Endothelial cell of hepatic sinusoid (primary cell): ENCODE data around the gene B4GALT6.
"Not testable (repeated sequence)": the region's sequence is repeated elsewhere in the genome, so short reads cannot be mapped to it uniquely, and the experiment has no call there.

Experiments
- in situ Hi-C: cut with HindIII; loops from 2 replicates; pipeline ENCODE4 v1.10.0; 2017; ENCODE audit warnings: low sequenced_read_pairs

B4GALT6 gene, protein sequence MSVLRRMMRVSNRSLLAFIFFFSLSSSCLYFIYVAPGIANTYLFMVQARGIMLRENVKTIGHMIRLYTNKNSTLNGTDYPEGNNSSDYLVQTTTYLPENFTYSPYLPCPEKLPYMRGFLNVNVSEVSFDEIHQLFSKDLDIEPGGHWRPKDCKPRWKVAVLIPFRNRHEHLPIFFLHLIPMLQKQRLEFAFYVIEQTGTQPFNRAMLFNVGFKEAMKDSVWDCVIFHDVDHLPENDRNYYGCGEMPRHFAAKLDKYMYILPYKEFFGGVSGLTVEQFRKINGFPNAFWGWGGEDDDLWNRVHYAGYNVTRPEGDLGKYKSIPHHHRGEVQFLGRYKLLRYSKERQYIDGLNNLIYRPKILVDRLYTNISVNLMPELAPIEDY

DNA sequence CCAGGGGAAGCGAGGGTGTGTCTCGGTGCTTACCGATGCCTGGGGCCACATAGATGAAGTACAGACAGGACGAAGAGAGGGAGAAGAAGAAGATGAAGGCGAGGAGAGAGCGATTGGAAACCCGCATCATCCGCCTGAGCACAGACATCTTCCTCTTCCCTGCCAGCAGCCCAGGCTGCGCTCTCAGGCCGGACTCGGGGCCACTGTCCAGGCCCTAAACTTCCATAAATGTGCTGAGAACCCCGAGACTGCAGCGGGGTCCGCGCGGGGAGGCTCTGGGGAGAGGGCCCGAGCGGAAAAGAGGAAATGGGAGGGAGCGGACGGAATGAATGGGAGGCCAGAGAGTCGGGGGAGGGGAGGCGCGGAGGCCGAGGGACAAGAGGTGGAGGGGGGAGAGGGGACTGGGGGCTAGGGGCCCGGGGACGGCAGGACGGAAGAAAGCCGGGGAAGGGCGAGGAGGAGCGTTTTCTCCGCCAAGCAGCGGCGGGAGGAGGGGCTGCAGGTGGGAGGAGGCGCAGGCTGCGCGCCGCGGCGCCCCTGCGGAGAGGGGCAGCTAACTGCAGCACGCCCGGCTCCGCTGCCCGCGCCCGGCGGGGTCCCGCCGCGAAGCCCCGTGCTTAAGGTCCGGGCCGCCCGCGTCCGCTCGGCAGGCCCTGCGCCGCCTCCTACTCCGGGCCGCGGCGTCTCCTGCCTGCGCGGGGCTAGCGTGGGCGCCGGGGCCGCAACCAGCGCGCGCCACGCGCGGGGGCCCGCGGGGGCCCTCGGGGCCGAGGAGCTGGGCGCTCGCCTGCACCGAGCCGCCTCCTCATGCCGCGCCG lies at the start of gene B4GALT6:
Gene B4GALT6, minus strand, starts transcription at position 303 of the 818 bp plus-strand sequence. Its CDS starts 155 bp downstream, at position 148.
- in situ Hi-C loops = no loop called here

DNA sequence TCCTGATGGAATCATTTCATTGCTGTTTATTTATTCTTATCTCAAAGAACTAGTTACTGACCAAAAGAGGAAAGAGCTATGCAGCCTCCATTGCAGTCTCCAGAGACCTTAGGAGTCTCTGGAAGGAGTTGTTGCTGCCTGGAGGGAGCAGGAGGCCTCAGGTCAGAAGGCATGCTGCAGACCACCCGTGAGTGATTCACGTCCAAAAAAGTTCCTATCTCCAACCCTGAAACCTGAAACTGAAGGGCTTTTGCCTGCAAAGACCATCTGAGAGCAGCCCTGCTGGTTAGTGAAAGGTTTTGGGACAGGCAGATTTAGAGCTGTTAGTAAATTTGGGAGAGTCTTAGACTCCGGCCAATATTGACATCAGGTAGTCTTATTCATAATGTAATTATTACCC lies 47.2 kb upstream of the B4GALT6 start:
- in situ Hi-C loops = no loop called here

DNA sequence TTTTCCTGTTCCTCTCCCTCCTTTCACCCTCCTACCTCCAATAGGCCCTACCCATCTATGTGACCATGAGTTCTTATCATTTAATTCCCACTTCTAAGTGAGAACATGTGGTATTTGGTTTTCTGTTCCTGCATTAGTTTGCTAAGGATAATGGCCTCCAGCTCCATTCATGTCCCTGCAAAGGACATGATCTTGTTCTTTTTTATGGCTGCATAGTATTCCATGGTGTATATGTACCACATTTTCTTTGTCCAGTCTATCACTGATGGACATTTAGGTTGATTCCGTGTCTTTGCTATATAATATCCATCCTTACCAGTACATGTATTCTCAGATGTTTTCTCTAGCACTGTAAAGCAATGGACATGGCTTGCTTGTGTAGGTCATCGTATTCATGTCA lies 44.8 kb upstream of the B4GALT6 start:
- in situ Hi-C loops = not testable (repeated sequence)

DNA sequence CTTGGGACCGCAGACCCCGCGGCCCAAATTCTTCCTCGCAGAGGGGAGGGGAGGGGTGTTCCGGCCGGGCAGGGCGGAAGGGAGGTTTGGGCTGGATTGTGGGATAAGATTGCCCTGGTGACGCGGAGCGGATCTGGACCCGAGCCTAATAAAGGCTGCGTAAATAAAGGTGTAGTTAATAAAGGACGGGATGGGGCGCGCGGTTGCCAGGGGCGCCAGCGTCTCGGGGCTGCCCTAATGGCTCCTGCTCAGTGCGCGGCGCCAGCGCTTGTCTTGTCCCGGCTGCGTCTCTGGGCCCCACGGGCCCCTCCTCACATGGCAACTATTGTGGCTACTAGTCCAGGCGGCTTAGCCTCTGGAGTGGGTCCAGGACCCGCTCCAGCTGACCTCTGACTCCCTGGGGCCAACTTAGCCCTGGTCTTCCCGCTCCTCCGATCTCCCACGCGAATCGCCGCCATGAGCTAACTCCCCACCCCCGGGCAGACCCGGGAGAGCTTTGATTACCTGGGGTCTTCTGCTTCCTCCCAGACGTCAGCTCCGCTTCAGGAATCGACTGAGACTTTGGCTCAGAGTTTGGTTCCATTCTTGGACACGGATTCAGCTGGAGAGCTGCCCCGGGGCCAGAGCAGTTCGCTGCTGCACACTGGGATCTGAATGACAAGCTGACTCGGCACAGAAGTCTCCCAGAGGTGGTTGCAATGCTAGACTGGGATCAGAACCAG lies 39.8 kb upstream of the B4GALT6 start:
- in situ Hi-C loops = loop anchor here (5.0 kb wide), 1 partner anchor 162 kb away; no protein-coding TSS in a partner anchor

DNA sequence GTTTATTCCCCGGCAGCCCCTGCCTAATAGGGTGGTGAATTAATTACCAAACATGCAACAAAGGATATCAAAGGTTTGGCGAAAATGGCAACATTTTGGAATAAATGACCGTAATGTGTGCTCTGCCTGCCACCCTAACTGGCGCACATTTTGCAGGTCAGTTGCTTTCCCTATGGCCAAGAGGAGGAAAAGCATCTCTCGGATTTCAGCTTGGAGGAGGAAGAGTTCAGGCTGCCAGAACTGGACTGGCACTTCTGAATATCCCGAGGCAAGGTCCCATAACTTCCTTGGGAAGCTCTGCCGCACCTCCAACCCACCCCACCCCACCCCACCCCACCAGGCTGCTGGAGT lies 39.2 kb upstream of the B4GALT6 start:
- in situ Hi-C loops = loop anchor here (5.0 kb wide), 1 partner anchor 161 kb away; no protein-coding TSS in a partner anchor

DNA sequence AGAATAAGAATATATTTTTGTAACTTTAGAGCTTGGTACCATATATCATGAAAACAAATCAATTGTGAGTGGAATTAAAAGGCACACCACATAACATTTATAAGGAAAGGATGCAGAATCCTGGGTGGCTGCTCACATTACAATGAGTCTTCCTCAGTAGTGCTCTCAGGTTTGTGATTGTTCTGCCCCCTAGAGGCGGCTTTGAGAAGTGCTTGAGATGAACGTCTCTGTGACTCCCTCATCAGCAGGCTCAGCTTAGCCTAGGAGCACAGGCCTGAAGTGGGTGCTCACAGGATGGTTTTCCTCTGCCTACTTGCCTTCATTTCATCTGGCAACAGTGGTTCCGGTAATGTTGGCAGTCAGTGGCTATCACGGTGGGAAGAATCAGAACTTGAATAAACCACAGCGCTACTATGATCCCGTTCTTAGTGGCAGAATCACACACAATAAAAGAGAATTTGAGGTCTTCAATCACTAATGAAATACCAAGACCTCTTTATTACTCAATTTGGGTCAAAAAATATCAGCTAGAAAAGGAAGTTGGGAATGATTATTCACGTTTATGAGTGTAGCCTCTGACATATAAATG lies 38.1 kb upstream of the B4GALT6 start:
- in situ Hi-C loops = loop anchor here (5.0 kb wide), 1 partner anchor 160 kb away; no protein-coding TSS in a partner anchor

DNA sequence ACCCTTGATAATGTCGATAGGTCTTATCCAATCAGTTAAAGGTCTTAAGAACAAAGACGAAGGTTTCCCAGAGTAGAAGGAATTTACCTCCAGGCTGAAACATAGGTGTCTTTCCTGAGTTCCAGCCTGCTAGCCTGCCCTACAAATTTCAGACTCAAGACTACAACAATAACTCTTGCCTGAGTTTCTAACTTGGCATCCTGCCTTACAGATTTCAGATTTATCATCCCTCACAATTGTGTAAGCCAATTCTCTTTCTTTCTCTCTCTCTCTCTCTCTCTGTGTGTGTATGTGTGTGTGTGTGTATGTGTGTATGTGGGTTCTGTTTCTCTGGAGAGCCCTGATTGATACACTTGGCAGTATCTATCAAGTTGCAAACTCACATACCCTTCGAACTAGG lies 37.2 kb upstream of the B4GALT6 start:
- in situ Hi-C loops = loop anchor here (5.0 kb wide), 1 partner anchor 159 kb away; no protein-coding TSS in a partner anchor

DNA sequence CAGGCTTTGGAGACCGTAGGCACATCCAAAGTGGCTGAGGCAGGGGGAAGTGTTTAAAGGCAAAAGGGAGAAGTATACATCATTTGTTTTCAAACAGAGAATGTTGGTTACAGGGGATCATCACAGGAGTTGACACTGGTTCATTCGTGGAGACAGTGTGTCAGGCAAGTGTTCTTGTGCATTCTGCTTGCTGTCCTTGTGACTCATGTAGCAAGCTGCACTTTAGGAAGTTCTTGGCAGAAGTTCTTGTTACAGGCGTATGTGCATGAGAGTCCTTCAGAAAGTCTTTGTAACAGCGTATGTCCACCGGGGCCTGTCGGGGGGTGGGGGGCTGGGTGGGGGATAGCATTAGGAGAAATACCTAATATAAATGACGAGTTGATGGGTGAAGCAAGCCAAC lies 36.5 kb upstream of the B4GALT6 start:
- in situ Hi-C loops = loop anchor here (5.0 kb wide), 1 partner anchor 159 kb away; no protein-coding TSS in a partner anchor

DNA sequence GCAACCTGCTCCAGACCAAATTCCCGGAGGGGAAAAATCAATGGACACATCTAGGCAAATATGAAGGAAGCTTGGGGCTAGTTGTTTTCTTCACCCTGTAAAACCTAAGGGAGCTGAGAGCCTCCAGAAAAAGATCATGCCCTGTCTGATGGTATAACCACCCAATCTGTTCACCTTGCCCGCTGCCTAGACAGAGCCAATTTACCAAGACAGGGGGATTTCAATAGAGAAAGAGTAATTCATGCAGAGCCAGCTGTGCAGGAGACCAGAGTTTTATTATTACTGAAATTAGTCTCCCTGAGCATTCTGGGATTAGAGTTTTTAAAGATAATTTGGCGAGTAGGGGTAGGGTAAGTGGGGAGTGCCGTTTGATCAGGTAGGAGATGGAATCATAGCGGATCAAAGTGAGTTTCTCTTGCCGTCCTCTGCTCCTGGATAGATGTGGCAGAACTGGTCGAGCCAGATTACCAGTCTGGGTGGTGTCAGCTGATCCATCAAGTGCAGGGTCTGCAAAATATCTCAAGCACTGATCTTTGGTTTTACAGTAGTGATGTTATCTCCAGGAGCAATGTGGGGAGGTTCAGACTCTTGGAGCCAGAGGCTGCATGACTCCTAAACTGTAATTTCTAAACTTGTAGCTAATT lies 35.1 kb upstream of the B4GALT6 start:
- in situ Hi-C loops = loop anchor here (5.0 kb wide), 1 partner anchor 157 kb away; no protein-coding TSS in a partner anchor

DNA sequence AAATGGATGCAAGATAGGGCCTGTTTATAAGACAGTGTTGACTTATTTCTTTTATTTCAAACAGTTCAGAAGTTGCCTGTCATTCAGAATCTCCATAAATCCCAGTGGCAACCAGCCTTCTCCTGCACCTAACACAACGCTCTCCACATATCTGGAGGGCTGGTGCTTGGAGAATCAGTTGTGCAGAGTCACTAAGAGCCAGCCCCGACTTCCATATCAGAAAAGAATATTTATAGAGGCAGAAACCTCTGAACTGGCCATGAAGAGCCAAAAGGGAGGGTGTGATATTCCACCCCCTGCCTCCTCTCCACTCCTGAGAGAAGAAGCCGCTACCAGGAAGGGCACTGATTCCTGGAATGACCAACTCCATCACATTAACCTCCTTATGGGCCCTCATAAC lies 34.0 kb upstream of the B4GALT6 start:
- in situ Hi-C loops = no loop called here

DNA sequence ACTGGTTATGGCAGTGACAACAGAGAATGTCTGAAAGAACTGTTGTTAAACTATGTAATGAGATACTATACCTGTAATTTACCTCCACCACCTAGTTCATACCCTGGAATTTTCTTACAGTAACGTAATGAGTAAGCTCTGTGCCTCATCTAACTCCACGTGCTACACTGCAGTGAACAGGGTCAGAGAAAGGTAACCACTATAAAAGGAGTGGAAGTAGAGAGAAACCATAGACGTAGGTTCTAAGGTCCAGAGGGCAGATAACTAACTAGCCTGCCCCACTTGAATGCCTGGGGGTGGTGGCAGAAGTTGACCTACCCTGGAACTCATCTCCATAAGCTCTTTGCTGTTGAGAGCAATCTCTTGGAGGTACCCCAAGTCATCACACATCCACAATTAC lies 32.0 kb upstream of the B4GALT6 start:
- in situ Hi-C loops = no loop called here

DNA sequence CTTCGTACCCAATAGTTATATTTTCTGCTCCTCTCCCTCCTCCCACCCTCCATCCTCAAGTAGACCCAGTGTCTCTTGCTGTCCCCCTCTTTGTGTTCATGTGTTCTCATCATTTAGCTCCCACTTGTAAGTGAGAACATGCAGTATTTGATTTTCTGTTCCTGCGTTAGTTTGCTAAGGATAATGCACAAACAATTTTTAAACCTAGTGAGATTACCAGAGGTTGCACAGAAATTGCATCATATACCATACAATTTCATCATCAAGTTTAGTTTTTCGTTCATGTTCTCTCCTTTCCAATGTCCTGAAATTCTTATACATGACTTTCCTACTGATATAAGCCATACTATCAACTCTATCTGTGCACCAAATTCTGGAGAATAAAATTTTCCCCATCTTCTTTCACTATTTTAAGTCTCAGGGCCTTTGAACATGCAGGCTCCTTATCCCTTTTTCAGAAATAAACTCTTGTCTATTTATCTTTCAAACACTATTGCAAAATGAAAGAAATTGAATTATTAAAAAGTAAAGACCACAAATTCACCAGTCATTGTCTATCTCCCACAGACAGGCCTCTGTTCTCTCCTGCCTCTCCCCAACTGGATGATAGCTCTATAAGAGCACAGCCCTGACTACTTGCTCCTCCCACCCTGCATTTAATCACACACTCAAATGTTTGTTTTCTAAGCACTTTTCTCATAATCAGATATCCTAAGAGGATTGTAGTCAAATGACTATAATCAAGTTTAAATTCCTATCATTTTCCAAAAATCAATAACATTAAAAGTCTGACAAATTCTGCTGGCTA lies 27.2 kb upstream of the B4GALT6 start:
- in situ Hi-C loops = no loop called here

DNA sequence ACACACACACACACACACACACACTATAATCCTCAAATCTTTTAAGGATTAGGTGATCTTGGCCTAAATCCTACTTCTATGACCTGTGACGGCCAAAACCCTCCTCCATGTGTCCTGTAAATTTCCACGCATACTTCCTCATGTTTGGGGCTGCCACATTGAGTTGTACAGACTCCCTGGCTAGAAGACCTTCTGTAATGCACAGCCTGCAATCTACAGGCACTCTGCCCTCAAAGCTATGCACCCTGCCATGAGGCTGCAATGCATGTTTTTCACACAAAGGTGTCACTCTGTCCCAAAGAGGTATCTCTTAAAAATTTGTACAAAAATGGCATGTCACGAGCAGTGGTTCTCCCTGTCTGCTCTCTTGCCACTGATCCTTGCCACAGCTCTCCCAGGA lies 26.4 kb upstream of the B4GALT6 start:
- in situ Hi-C loops = no loop called here

DNA sequence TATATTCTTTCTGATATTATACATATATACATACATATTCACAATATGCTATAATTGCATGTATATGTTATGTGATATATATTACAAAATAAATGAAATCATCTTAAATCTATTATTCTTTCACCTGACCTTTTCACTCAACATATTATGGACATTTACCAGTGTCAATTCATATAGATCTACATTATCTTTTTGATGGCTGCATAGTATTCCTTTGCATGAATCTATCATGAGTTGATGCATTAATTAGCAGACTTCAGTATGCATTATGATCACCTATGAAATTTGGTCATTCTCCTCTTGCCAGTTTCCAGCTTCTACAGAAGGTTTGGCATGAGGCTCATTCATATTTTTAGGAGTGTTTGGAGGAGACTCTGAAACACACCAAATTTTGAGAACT lies 23.4 kb upstream of the B4GALT6 start:
- in situ Hi-C loops = no loop called here

DNA sequence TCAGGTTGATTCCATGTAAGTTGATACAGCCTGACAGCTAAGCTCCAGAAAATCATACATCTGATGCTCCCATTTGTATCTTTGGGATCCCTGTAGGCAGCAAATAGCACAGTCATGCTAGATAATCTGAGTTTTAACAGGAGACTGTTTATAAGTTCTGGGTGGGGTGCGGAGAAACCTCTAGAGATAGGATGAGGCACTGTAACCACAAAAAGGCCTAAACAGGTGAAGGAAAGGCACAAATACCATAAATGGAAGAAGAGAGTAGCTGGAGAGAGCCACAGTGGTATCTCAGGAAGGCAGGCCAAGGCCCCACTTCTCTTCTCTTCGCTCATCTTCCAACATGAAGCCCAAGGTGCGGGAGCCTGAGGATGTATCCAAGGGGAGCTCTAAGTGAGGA lies 18.1 kb upstream of the B4GALT6 start:
- in situ Hi-C loops = no loop called here

DNA sequence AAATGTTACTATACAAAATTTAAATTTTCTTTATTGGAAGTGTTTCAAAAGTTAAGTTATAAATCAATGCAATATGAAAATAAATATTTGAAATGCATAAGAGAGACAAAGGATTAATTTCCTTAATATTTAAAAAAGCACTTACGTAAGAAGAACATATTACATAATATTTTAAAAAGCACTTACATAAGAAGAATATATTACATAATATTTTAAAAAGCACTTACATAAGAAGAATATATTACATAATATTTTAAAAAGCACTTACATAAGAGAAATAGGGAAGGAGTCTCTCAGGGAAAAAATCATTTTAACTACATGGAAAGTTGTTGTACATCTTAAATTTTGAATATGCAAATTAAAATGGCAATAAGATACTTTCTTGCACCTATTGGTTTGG lies 17.4 kb upstream of the B4GALT6 start:
- in situ Hi-C loops = no loop called here

DNA sequence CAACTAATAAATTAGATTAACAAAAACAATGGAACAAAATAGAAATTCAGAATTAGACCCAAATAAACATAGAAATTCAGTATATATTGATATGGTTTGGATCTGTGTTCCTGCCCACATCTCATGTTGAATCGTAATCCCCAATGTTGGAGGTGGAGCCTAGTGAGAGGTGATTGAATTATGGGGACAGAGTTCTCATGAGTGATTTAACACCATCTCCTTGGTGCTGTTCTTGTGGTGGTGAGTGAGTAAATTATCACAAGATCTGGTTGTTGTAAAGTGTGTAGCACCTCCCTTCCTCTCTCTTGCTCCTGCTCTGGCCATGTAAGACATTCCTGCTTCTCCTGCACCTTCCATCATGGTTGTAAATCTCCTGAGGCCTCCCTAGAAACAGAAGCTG lies 16.6 kb upstream of the B4GALT6 start:
- in situ Hi-C loops = no loop called here

DNA sequence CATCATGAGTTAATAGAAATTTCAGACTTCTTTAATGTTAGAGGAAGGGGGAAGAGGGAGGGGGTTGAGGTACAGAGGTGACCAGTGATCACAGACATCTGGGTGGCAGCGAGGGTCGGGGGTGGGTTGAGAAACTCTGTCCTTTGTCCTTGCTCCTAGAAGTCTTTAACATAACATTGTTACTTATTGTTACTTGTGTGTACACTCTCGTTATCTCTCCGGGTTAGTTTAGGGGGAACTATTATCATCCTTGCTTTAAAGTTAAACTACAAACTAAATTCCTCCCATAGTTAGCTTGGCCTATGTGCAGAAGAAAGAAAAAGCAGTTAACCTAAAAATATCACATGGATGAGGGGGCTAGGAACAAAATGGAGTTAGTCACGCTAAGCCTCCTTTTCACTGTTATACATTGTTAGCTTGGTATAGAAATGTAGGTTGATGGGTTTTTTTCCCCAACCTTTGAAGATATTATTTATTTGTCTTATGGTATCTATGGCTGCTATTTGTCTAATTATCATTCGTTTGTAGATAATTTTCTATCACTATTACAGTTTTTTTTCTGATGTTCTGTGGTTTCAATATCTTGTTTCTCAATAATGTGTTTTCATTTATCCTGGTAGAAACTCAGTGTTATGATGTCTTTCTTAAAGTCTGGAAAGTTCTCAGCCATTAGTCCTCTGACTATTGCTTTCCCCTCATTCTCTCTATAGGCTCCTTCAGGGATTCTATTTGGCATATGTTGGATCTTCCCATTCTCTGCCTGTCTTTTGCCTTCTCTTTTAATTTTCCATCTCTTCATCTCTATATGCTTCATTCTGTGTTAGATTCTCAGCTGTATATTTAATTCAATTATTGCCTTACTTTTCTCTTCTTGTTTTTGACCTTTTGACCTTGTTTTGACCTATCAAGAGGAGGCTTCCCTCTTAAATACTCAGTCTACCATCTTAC lies 13.2 kb upstream of the B4GALT6 start:
- in situ Hi-C loops = no loop called here
